ENCODE measurements around the gene HDAC9.

- TF ChIP-seq CTCF (IDR thresholded peaks at IDR 0.05; ENCODE audit: low read depth, low read length) = no peak
- no peak for TF ChIP-seq EZH2phosphoT487 (IDR thresholded peaks at IDR 0.05; ENCODE audit: low read depth)
Observed at GRCh38 chr7:18685971-18686370, 190.4 kb downstream of the HDAC9 start.

Data from OCI-LY3 (cell line).